Liver (tissue), 3 donors: ENCODE results near the gene SYPL1.

Experiments
- ATF3 ChIP-seq: IDR thresholded peaks from 2 replicates; pipeline ENCODE4 v1.6.1; 2016; ENCODE audit warnings: antibody characterized with exemption
- GABPA ChIP-seq, 2 donors: IDR thresholded peaks in 1 of 2; conservative IDR thresholded peaks in 1 of 2; 2 replicates each; pipeline ENCODE4 v1.6.1; 2016; ENCODE audit warnings: antibody characterized with exemption in 2 of 2, mild to moderate bottlenecking in 1 of 2, moderate library complexity in 1 of 2
- HNF4A ChIP-seq, 2 donors: conservative IDR thresholded peaks; 2 replicates each; pipeline ENCODE4 v1.6.1; 2016; ENCODE audit warnings: antibody characterized with exemption in 2 of 2, mild to moderate bottlenecking in 2 of 2
- HNF4G ChIP-seq: IDR thresholded peaks from 2 replicates; pipeline ENCODE4 v1.6.1; 2016; ENCODE audit warnings: antibody characterized with exemption
- JUND ChIP-seq, 2 donors: IDR thresholded peaks; 2 replicates each; pipeline ENCODE4 v1.6.1; 2016; ENCODE audit warnings: antibody characterized with exemption in 2 of 2
- RAD21 ChIP-seq, 2 donors: IDR thresholded peaks; 2 replicates each; pipeline ENCODE4 v1.6.1; 2016; ENCODE audit warnings: antibody characterized with exemption in 2 of 2, mild to moderate bottlenecking in 2 of 2
- SP1 ChIP-seq: IDR thresholded peaks from 2 replicates; pipeline ENCODE4 v1.6.1; 2018; ENCODE audit warnings: antibody characterized with exemption, mild to moderate bottlenecking
- TAF1 ChIP-seq: conservative IDR thresholded peaks from 2 replicates; pipeline ENCODE4 v1.6.1; 2016; ENCODE audit warnings: antibody characterized with exemption, mild to moderate bottlenecking
- YY1 ChIP-seq: IDR thresholded peaks from 2 replicates; pipeline ENCODE4 v1.6.1; 2016; ENCODE audit warnings: antibody characterized with exemption, mild to moderate bottlenecking
- ZBTB33 ChIP-seq: IDR thresholded peaks from 2 replicates; pipeline ENCODE4 v1.6.1; 2016; ENCODE audit warnings: antibody characterized with exemption
- TF ChIP-seq, protein P1 (sequence below): IDR thresholded peaks from 2 replicates; pipeline ENCODE4 v1.6.1; 2016; ENCODE audit warnings: antibody characterized with exemption, mild to moderate bottlenecking
- TF ChIP-seq, protein P2 (sequence below): fragments of 150-350 bp; IDR thresholded peaks from 2 replicates; pipeline ENCODE4 v1.5.1; 2017; ENCODE audit warnings: improper control_type of control experiment, low read depth, low read length; ENCODE audit not compliant: missing input control
- donor health status: healthy.
- donor health status: healthy.

GRCh38 chr7:106110238-106110560 is 1.9 kb downstream of the SYPL1 start:
- TF ChIP-seq, protein P1, sequence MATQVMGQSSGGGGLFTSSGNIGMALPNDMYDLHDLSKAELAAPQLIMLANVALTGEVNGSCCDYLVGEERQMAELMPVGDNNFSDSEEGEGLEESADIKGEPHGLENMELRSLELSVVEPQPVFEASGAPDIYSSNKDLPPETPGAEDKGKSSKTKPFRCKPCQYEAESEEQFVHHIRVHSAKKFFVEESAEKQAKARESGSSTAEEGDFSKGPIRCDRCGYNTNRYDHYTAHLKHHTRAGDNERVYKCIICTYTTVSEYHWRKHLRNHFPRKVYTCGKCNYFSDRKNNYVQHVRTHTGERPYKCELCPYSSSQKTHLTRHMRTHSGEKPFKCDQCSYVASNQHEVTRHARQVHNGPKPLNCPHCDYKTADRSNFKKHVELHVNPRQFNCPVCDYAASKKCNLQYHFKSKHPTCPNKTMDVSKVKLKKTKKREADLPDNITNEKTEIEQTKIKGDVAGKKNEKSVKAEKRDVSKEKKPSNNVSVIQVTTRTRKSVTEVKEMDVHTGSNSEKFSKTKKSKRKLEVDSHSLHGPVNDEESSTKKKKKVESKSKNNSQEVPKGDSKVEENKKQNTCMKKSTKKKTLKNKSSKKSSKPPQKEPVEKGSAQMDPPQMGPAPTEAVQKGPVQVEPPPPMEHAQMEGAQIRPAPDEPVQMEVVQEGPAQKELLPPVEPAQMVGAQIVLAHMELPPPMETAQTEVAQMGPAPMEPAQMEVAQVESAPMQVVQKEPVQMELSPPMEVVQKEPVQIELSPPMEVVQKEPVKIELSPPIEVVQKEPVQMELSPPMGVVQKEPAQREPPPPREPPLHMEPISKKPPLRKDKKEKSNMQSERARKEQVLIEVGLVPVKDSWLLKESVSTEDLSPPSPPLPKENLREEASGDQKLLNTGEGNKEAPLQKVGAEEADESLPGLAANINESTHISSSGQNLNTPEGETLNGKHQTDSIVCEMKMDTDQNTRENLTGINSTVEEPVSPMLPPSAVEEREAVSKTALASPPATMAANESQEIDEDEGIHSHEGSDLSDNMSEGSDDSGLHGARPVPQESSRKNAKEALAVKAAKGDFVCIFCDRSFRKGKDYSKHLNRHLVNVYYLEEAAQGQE = no peak
- TF ChIP-seq, protein P2, sequence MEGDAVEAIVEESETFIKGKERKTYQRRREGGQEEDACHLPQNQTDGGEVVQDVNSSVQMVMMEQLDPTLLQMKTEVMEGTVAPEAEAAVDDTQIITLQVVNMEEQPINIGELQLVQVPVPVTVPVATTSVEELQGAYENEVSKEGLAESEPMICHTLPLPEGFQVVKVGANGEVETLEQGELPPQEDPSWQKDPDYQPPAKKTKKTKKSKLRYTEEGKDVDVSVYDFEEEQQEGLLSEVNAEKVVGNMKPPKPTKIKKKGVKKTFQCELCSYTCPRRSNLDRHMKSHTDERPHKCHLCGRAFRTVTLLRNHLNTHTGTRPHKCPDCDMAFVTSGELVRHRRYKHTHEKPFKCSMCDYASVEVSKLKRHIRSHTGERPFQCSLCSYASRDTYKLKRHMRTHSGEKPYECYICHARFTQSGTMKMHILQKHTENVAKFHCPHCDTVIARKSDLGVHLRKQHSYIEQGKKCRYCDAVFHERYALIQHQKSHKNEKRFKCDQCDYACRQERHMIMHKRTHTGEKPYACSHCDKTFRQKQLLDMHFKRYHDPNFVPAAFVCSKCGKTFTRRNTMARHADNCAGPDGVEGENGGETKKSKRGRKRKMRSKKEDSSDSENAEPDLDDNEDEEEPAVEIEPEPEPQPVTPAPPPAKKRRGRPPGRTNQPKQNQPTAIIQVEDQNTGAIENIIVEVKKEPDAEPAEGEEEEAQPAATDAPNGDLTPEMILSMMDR = no peak
- TF ChIP-seq RAD21 (IDR thresholded peaks at IDR 0.05) (no peak), HNF4A (conservative IDR thresholded peaks at IDR 0.05) (no peak), HNF4G (no peak), ZBTB33 (no peak), YY1 (no peak), TAF1 (no peak), JUND (IDR thresholded peaks at IDR 0.05) (no peak), SP1 (no peak), GABPA (IDR thresholded peaks at IDR 0.05 in 1 of 2, conservative IDR thresholded peaks at IDR 0.05 in 1 of 2) (no peak), ATF3 (no peak)
